MV-4-11 (cell line): ENCODE measurements around the gene SCO2.

Experiments
- DNase-seq: peaks from one replicate; lab custom pipeline; 2025; lab: John Stamatoyannopoulos, UW

Gene SCO2

DNA sequence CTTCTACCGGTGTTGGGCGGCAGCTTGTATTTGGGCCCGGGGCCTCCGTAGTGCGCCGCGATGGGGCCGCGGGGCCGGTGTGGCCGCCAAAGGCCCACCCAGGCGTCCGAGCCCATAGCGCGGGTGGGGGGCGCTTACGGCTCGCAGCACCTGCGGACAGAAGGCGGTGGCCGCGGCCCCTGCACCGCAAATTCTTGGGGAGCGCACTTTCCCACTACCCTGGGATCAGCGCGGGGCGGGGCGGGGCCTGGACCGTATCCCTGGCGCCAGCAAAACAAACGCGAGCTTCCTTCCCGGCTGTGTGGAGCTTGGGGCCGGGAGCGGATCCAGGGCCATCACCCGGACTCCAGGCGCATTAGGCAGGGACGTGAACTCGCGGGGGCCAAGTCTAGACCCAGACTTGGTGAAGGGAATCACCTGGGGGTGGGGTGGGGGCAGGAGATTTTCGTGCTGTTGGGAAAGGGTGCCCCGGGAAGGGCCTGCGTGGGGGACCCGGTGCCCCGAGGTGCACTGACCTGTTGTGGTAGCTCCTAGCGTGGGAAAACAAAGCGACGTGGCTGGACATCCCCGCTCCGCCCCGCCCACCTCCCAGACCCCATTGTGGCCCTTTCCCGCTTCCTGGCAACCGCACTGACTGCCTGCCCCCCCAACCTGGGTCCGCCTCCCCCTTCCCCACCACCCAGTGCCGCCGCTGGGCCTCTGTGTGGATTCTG, 6.7 kb upstream of the SCO2 start:
- no peak for DNase-seq

DNA sequence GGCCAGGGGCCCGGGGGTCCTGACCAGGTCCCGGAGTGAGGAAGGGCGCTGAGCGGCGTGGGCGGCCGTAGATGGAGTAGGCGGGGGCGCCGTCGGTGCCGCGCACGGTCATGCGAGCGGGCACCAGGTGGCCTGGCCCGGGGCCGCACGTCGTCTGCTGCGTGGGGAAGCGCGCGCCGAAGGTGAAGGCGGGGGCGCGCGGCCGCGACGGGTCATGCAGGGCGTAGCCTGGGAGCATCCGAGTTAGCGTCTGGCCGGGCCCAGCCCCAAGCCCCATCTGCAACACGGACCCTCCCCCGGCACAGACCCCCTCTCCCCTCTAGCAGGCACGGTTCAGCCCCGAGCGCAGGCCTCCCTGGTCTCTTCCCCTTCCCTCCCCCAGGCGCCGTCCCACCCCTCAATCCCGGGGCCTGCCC, 6.2 kb upstream of the SCO2 start:
- peak; percentile 55 for DNase-seq

- DNase-seq, result peak; percentile 83
These were observed 5.6 kb upstream of the SCO2 start for GRCh38 chr22:50530877-50531545.

DNA sequence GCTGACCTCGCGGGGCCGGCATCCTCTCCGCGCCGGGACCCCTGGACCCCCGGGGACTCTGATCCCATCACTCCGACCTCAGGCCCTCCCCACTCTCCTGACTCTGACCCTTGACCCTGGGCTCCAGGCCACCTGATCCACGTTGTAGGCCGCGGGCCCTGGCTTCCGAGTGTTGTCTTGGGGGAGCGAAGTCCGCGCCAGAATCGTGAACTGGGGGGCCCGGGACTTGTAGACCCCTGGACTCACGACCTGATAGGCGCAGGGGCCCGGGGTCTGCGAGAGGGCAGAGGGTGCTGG, 5.1 kb upstream of the SCO2 start:
- DNase-seq, result no peak

DNA sequence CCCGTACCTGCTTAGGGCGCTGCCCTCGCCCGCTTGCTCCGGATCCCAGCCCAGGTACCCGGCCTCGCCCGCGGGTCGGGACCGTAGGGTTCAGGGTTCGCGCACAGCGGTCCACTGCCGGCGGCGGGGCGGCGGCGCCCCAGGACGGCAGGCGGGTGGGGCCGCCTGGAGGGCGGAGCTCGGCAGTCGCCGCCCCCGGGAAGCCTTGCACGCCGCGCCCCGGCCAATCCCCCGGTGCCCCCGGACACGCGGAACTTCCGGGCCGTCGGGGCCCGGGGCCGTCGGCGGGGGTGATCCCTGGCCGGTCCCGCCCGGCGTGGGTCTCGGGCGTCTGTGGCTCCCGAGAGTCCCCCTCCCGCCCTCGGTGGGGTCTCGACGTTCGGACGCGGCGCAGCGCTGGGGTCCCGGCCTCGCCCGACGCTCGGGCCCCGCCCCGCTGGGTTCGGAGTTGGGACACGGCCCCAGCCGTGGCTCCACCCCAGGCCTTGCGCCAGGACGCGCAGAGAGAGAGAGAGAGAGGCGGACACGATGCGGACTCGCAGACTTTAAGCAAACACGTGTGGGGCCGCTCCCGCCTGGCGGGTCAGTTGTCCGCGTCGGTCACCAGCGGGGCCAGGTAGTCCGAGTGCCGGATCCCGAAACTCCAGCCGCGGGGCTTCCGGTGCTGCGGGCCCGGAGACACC, 4.6 kb upstream of the SCO2 start, which contains the start of gene TYMP:
Gene TYMP, minus strand, starts transcription at position 116 of the 683 bp plus-strand sequence. CDS start 303 bp downstream, outside the sequence.
- peak; percentile 81 for DNase-seq

DNA sequence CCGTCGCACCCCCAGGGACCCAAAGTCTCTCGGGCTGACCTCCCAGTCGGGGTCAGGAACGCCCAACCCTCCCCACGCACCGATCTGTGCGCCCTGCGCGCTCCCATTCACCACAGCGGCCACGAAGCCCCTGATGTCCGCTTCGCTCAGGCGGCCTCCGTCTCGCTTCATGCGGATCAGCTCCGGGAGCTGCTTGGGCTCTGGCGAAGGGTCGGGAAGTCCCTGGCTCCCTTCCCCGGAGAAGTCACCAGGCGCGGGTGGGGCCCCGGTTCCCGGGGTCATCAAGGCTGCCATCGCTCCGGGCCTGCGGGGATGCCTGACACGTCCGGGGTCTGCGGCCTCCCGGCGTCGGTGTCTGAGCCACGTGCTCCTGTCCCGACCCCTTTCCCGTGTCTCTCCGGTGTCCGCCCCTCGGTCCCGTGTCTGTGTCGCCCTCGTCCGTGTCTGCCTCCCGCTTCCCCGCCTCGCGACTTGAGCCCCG, 4.1 kb upstream of the SCO2 start:
- DNase-seq, result peak; percentile 46

GRCh38 chr22:50528682-50529415, 3.5 kb upstream of the SCO2 start:
- DNase-seq, result no peak

DNA sequence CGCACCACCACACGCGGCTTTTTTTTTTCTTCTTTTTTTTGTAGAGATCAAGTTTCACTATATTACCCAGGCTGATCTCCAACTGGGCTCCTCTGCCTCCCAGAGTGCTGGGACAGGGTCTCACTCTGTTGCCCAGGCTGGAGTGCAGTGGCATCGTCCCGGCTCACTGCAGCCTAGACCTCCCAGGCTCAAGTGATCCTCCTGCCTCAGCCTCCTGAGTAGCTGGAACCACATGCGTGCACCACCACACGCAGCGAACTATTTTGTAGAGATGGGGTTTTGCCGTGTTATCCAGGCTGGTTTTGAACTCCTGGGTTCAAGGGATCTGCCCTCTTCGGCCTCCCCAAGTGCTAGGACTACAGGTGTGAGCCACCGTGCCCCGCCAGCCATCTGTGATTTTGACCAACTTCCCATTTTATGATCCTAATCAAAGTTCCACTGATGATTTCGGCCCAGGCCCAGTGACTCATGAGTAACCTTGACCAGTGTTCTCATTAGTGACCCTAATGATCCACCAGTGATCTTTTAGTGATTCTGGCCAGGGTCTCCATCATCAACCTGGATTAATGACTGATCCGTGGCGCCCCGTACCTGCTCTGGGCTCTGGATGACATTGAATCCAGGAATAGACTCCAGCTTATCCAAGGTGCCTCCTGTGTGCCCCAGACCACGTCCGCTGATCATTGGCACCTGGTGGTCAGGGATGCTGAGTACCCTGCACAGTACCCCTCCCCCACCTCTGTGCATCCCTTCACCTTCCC, 2.7 kb upstream of the SCO2 start:
- DNase-seq, result no peak

GRCh38 chr22:50526834-50527801, 1.7 kb upstream of the SCO2 start:
- peak; percentile 76 for DNase-seq

GRCh38 chr22:50526108-50526833, 873 bp upstream of the SCO2 start:
- peak; percentile 71 for DNase-seq

DNA sequence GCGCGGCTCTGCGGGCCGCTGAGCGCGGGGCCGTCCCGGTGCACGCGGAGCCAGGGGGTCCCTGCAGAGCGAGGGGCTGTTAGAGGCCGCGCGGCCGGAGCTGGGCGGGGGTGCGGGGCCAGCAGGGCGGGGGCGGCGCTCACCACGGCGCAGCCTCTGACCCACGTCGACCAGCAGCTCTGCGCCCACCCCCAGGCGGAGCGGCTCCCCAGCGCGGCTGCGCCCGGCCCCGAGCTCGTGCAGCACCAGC, 385 bp upstream of the SCO2 start:
- no peak for DNase-seq

DNA sequence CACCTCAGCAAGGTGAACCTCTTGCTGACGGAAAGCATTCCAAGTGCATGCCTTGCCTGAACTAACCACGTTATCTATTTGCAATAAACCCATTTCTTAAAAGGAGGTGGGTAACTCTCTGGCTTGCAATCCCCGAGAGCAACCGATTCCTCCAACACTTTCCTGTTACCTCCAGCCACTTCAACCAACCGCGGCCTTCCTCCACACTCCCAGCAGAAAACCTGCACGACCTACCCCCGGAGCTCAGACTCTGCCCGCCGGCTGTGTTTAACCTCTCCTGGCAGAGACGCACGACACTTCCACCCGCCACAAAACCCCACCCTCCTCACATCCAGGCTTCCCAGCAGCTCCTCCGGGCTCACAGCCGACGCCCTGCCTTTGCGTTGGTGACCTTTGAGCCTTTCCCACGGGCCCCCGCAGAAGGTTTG, 708 bp downstream of the SCO2 start:
- no peak for DNase-seq

GRCh38 chr22:50523806-50524675, 1.4 kb downstream of the SCO2 start:
- DNase-seq, result no peak

DNA sequence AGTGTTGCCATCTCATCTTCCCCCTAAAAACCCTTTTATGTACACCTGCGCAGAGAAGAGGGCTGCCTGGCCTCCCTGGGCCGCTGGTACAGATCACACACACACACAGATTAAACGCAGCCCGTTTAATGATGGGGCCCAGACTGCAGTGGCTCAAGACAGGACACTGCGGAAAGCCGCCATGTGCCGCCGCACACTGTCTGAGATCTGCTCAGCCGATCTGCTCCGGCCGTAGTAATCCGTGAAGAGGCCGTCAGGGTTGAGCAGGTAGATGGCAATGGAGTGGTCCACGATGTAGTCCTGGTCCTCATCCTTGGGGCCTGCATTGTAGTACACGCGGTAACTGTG, 2.0 kb downstream of the SCO2 start:
- DNase-seq, result no peak

DNA sequence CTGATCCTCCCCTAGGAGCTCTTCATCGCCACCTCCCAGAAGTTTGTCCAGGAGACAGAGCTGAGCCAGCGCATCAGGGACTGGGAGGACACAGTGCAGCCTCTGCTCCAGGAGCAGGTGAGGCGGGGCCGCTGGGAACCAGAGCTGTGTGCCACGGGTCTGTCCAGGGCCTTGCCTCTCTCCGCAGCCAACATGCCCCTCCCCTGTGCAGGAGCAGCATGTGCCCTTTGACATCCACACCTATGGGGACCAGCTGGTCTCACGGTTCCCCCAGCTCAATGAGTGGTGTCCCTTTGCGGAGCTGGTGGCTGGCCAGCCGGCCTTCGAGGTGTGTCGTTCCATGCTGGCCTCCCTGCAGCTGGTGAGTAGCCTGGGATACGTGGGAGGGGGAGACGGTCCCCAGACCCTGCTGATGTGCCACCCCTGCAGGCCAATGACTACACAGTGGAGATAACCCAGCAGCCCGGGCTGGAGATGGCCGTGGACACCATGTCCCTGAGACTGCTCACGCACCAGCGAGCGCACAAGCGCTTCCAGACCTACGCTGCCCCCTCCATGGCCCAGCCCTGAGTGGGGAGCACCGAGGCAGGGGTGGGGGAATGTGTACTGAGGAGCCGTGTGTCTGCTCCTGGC, 2.5 kb downstream of the SCO2 start:
- no peak for DNase-seq

- DNase-seq, result no peak
These were observed 3.1 kb downstream of the SCO2 start for GRCh38 chr22:50522208-50522805.

- no peak for DNase-seq
These were observed 3.7 kb downstream of the SCO2 start for GRCh38 chr22:50521710-50522109.

- no peak for DNase-seq
These were observed 4.5 kb downstream of the SCO2 start for GRCh38 chr22:50520826-50521453.
